Measurements from ENCODE around the gene COX7C. TPM values are rescaled to one million over a fixed set of nuclear protein-coding genes. Genes with fewer than 3 reads are reported as not detected.

Gene COX7C

Small RNA genes within 50 kb of the gene (small RNA-seq; reads per million reads assigned to genes)
- gene RNU6-804P (ENCODE audit: insufficient read depth), result not detected
